HEK293 (cell line): ENCODE results near the gene SLC12A4.

Experiments
- CTCF ChIA-PET: fragments of 350-600 bp; formaldehyde crosslinking; extraction: SDS; loops from one replicate; lab custom pipeline; 2021; ENCODE audit warnings: antibody characterized with exemption; lab: Yijun Ruan, JAX
- POLR2A ChIA-PET: fragments of 300-600 bp; formaldehyde crosslinking; extraction: SDS; loops from one replicate; lab custom pipeline; 2020; ENCODE audit warnings: antibody characterized with exemption, inconsistent platforms; lab: Yijun Ruan, JAX
- H3K27ac ChIP-seq: fragments of 200-500 bp; sonication (Bioruptor generic); 2 replicates; pipeline ENCODE4 v1.5.1; 2014; ENCODE audit warnings: low read depth, low read length, control low read depth, inconsistent platforms; ENCODE audit errors: extremely low read depth
- H3K36me3 ChIP-seq, 2 experiments: fragments of 200-500 bp in 1 of 2; sonication (Bioruptor generic) in 1 of 2; 1 replicate in 1 of 2; 2 replicates in 1 of 2; pipeline ENCODE4 v1.5.1; 2014 to 2017; ENCODE audit warnings: inconsistent platforms in 2 of 2, low read length in 2 of 2; ENCODE audit not compliant: control insufficient read depth in 2 of 2, insufficient read depth in 1 of 2
- H3K4me1 ChIP-seq: fragments of 200-500 bp; sonication (Bioruptor generic); 2 replicates; pipeline ENCODE4 v1.5.1; 2014; ENCODE audit warnings: mild to moderate bottlenecking, low read length, inconsistent platforms; ENCODE audit not compliant: control insufficient read depth, insufficient read depth
- H3K4me3 ChIP-seq: 2 replicates; pipeline ENCODE4 v1.5.1; 2011; ENCODE audit warnings: low read depth, mild to moderate bottlenecking, control low read depth, low read length, moderate library complexity
- H3K9me3 ChIP-seq: fragments of 200-500 bp; sonication (Bioruptor generic); 2 replicates; pipeline ENCODE4 v1.5.1; 2014; ENCODE audit warnings: low read depth, low read length, inconsistent platforms; ENCODE audit not compliant: control insufficient read depth, insufficient read depth
- GLI4 ChIP-seq: fragments of 450-650 bp; formaldehyde crosslinking; IDR thresholded peaks from 2 replicates; pipeline ENCODE4 v1.5.1; 2016; ENCODE audit warnings: missing biosample characterization, missing genetic modification characterization
- GLIS1 ChIP-seq: fragments of 450-650 bp; formaldehyde crosslinking; IDR thresholded peaks from 2 replicates; pipeline ENCODE4 v1.5.1; 2016; ENCODE audit warnings: missing biosample characterization, missing genetic modification characterization
- KLF9 ChIP-seq: fragments of 450-650 bp; formaldehyde crosslinking; IDR thresholded peaks from 2 replicates; pipeline ENCODE4 v1.5.1; 2016; ENCODE audit warnings: missing biosample characterization, missing genetic modification characterization, low read depth
- MZF1 ChIP-seq: fragments of 450-650 bp; formaldehyde crosslinking; IDR thresholded peaks from 2 replicates; pipeline ENCODE4 v1.5.1; 2017; ENCODE audit warnings: missing biosample characterization, missing genetic modification characterization, borderline replicate concordance
- SP3 ChIP-seq: fragments of 450-650 bp; formaldehyde crosslinking; IDR thresholded peaks from 2 replicates; pipeline ENCODE4 v1.5.1; 2016; ENCODE audit warnings: missing biosample characterization, missing genetic modification characterization
- ZBTB17 ChIP-seq: fragments of 450-650 bp; formaldehyde crosslinking; IDR thresholded peaks from 2 replicates; pipeline ENCODE4 v1.5.1; 2016; ENCODE audit warnings: missing biosample characterization, missing genetic modification characterization
- ZIC2 ChIP-seq: fragments of 450-650 bp; formaldehyde crosslinking; IDR thresholded peaks from 2 replicates; pipeline ENCODE4 v1.5.1; 2016; ENCODE audit warnings: missing biosample characterization, missing genetic modification characterization
- ZNF184 ChIP-seq: fragments of 450-650 bp; IDR thresholded peaks from 2 replicates; pipeline ENCODE4 v1.5.1; 2018; ENCODE audit warnings: missing biosample characterization, mild to moderate bottlenecking, missing genetic modification characterization
- ZNF19 ChIP-seq: fragments of 450-650 bp; formaldehyde crosslinking; IDR thresholded peaks from 2 replicates; pipeline ENCODE4; 2016; ENCODE audit warnings: missing biosample characterization, missing genetic modification characterization, low read depth
- ZNF211 ChIP-seq: fragments of 450-650 bp; formaldehyde crosslinking; IDR thresholded peaks from 2 replicates; pipeline ENCODE4 v1.5.1; 2016; ENCODE audit warnings: low read depth, missing biosample characterization, missing genetic modification characterization
- ZNF24 ChIP-seq: fragments of 450-650 bp; formaldehyde crosslinking; IDR thresholded peaks from 2 replicates; pipeline ENCODE4 v1.5.1; 2016; ENCODE audit warnings: missing biosample characterization, missing genetic modification characterization
- ZNF248 ChIP-seq: fragments of 450-650 bp; formaldehyde crosslinking; IDR thresholded peaks from 2 replicates; pipeline ENCODE4 v1.5.1; 2017; ENCODE audit warnings: missing biosample characterization, missing genetic modification characterization
- ZNF366 ChIP-seq: fragments of 450-650 bp; formaldehyde crosslinking; conservative IDR thresholded peaks from 2 replicates; pipeline ENCODE4 v1.5.1; 2016; ENCODE audit warnings: missing biosample characterization, missing genetic modification characterization
- ZNF394 ChIP-seq: fragments of 450-650 bp; formaldehyde crosslinking; IDR thresholded peaks from 2 replicates; pipeline ENCODE4 v1.5.1; 2016; ENCODE audit warnings: missing biosample characterization, missing genetic modification characterization, mild to moderate bottlenecking, moderate library complexity, borderline replicate concordance
- ZNF404 ChIP-seq: fragments of 450-650 bp; formaldehyde crosslinking; IDR thresholded peaks from 2 replicates; pipeline ENCODE4 v1.5.1; 2017; ENCODE audit warnings: missing biosample characterization, missing genetic modification characterization
- ZNF416 ChIP-seq: fragments of 450-650 bp; formaldehyde crosslinking; IDR thresholded peaks from 2 replicates; pipeline ENCODE4 v1.5.1; 2016; ENCODE audit warnings: missing biosample characterization, missing genetic modification characterization
- ZNF623 ChIP-seq: fragments of 450-650 bp; formaldehyde crosslinking; IDR thresholded peaks from 2 replicates; pipeline ENCODE4 v1.5.1; 2016; ENCODE audit warnings: missing biosample characterization, missing genetic modification characterization
- ZNF629 ChIP-seq: fragments of 450-650 bp; formaldehyde crosslinking; IDR thresholded peaks from 2 replicates; pipeline ENCODE4 v1.5.1; 2017; ENCODE audit warnings: missing biosample characterization, missing genetic modification characterization
- ZNF670 ChIP-seq: fragments of 450-650 bp; formaldehyde crosslinking; IDR thresholded peaks from 2 replicates; pipeline ENCODE4 v1.5.1; 2016; ENCODE audit warnings: missing biosample characterization, missing genetic modification characterization, low read depth
- ZNF701 ChIP-seq: fragments of 450-650 bp; formaldehyde crosslinking; IDR thresholded peaks from 2 replicates; pipeline ENCODE4 v1.5.1; 2016; ENCODE audit warnings: missing biosample characterization, missing genetic modification characterization
- ZNF707 ChIP-seq: fragments of 450-650 bp; formaldehyde crosslinking; IDR thresholded peaks from 2 replicates; pipeline ENCODE4 v1.5.1; 2016; ENCODE audit warnings: missing biosample characterization, missing genetic modification characterization
- TF ChIP-seq, protein P1 (sequence below): fragments of 450-650 bp; formaldehyde crosslinking; IDR thresholded peaks from 2 replicates; pipeline ENCODE4 v1.5.1; 2016; ENCODE audit warnings: missing biosample characterization, missing genetic modification characterization
- TF ChIP-seq, protein P2 (sequence below): fragments of 450-650 bp; formaldehyde crosslinking; IDR thresholded peaks from 2 replicates; pipeline ENCODE4 v1.5.1; 2016; ENCODE audit warnings: missing biosample characterization, missing genetic modification characterization
- TF ChIP-seq, protein P3 (sequence below): fragments of 450-650 bp; formaldehyde crosslinking; conservative IDR thresholded peaks from 2 replicates; pipeline ENCODE4 v1.5.1; 2016; ENCODE audit warnings: low read depth, missing biosample characterization, missing genetic modification characterization
- TF ChIP-seq, protein P4 (sequence below): fragments of 450-650 bp; formaldehyde crosslinking; IDR thresholded peaks from 2 replicates; pipeline ENCODE4 v1.5.1; 2017; ENCODE audit warnings: missing biosample characterization, missing genetic modification characterization

The SLC12A4 gene

DNA sequence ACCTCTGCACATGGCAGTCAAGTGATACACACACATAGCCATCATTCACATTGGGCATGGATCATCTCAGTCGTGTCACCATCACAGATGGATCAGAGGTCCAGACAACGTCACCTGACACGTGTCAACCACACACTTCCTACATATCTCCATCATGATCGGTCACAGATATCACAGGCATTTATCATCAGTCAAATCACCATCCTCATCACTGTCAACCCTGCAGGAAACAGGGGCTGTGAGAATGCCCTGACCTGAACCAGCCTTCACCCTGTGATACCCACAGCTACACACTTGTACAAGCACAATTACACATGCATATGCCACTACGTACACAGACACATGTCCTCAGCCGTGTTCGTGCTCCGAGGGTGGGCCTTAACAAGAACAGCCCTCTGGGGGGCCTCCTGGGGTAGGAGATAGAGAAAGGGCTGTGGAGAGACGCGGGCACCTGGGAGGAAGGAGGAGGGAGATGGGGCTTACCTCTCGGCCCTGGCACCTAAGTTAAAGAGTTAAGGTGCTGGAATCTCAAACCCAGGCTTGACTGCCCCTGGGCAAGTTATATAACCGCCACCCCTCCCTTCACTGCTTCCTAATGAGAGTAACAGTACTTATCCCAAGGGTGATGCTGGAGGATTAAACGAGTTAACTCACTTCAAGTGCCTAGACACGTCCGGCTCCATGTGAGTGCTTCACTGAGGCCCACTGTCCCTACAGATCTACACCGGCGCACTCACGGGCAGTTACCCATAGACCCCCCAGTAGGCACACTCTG is 1.1 kb downstream of the SLC12A4 start (continued):
- TF ChIP-seq, protein P1, sequence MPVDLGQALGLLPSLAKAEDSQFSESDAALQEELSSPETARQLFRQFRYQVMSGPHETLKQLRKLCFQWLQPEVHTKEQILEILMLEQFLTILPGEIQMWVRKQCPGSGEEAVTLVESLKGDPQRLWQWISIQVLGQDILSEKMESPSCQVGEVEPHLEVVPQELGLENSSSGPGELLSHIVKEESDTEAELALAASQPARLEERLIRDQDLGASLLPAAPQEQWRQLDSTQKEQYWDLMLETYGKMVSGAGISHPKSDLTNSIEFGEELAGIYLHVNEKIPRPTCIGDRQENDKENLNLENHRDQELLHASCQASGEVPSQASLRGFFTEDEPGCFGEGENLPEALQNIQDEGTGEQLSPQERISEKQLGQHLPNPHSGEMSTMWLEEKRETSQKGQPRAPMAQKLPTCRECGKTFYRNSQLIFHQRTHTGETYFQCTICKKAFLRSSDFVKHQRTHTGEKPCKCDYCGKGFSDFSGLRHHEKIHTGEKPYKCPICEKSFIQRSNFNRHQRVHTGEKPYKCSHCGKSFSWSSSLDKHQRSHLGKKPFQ (tag by site-specific recombination) = no peak
- TF ChIP-seq ZNF24 (tag by site-specific recombination) (no peak), ZNF416 (tag by site-specific recombination) (no peak), ZNF670 (tag by site-specific recombination) (no peak), ZNF707 (no peak), ZNF19 (tag by site-specific recombination) (no peak), ZNF629 (tag by site-specific recombination) (no peak), ZNF394 (tag by site-specific recombination) (no peak), ZIC2 (tag by site-specific recombination) (peak; percentile 10; the same call in 1 of the 2 replicates), GLIS1 (peak; percentile 56)
- TF ChIP-seq, protein P2, sequence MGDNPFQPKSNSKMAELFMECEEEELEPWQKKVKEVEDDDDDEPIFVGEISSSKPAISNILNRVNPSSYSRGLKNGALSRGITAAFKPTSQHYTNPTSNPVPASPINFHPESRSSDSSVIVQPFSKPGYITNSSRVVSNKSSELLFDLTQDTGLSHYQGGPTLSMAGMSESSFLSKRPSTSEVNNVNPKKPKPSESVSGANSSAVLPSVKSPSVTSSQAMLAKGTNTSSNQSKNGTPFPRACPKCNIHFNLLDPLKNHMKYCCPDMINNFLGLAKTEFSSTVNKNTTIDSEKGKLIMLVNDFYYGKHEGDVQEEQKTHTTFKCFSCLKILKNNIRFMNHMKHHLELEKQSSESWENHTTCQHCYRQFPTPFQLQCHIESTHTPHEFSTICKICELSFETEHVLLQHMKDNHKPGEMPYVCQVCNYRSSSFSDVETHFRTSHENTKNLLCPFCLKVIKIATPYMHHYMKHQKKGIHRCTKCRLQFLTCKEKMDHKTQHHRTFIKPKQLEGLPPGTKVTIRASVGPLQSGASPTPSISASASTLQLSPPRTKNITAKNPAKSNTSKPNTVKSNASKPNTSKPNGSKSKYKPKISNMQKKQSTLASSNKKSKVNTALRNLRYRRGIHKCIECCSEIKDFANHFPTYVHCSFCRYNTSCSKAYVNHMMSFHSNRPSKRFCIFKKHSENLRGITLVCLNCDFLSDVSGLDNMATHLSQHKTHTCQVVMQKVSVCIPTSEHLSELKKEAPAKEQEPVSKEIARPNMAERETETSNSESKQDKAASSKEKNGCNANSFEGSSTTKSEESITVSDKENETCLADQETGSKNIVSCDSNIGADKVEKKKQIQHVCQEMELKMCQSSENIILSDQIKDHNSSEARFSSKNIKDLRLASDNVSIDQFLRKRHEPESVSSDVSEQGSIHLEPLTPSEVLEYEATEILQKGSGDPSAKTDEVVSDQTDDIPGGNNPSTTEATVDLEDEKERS (tag by site-specific recombination) = no peak
- TF ChIP-seq, protein P3, sequence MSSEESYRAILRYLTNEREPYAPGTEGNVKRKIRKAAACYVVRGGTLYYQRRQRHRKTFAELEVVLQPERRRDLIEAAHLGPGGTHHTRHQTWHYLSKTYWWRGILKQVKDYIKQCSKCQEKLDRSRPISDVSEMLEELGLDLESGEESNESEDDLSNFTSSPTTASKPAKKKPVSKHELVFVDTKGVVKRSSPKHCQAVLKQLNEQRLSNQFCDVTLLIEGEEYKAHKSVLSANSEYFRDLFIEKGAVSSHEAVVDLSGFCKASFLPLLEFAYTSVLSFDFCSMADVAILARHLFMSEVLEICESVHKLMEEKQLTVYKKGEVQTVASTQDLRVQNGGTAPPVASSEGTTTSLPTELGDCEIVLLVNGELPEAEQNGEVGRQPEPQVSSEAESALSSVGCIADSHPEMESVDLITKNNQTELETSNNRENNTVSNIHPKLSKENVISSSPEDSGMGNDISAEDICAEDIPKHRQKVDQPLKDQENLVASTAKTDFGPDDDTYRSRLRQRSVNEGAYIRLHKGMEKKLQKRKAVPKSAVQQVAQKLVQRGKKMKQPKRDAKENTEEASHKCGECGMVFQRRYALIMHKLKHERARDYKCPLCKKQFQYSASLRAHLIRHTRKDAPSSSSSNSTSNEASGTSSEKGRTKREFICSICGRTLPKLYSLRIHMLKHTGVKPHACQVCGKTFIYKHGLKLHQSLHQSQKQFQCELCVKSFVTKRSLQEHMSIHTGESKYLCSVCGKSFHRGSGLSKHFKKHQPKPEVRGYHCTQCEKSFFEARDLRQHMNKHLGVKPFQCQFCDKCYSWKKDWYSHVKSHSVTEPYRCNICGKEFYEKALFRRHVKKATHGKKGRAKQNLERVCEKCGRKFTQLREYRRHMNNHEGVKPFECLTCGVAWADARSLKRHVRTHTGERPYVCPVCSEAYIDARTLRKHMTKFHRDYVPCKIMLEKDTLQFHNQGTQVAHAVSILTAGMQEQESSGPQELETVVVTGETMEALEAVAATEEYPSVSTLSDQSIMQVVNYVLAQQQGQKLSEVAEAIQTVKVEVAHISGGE (tag by site-specific recombination) = no peak

DNA sequence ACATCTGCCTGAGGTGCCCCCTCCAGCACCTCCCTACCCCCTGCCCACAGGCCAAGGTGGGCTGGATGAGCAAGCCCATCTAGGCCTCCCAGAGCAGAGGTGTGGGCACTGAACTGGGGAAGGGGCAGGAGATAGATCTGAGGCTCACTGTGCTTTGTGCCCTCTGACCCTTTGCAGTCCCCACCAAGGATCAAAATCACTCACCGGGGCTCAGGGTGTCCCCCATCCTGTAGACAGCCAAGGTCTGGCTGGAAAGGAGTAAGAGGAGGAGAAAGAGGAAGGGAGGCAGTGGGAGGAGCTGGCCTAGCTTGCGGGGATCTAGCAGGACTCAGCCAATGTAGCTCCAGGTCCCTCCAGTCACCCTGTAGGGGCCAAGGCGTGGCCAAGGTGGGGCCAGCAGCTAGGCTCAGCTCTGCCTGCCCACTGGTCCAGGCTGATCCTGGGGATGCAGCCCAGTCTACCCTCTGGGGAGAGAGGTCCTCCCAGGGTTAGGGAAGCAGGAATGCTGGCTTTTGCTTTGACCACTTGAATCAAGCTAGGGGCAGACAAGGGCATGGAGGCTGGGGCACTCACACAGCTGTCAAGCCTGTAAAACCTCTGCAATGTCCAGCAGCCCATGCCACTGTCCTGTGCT is 1.8 kb downstream of the SLC12A4 start:
- Histone ChIP-seq H3K4me3 (peak overlapping the region; percentile 68), H3K4me1 (no peaks in the 10 kb centered on the region; the same call in none of the 2 replicates), H3K27ac (peak overlapping the region; percentile 62), H3K36me3 (peaks cover 0 to 44% of the 10 kb centered on the region in 2 experiments; a peak in 2 of 3 replicates), H3K9me3 (no peaks in the 10 kb centered on the region)
- ChIA-PET CTCF (interaction anchor here (0.6 to 1.2 kb wide), 4 partner anchors 19 to 128 kb away, joined by 3 to 6 read pairs (median 4); no protein-coding TSS in a partner anchor), POLR2A (interaction anchor here (0.6 to 2.3 kb wide), 11 partner anchors 16 to 278 kb away, joined by 3 to 13 read pairs (median 6); partner anchors contain the start of genes DDX28, DUS2, PLA2G15 and PSMB10)
- TF ChIP-seq ZNF701 (0 out of 2 replicates have a peak, but pooled peaks have one; percentile 23), ZNF366 (tag by site-specific recombination) (0 out of 2 replicates have a peak, but pooled peaks have one; percentile 10), ZNF248 (tag by site-specific recombination) (no peak), SP3 (peak; percentile 29; the same call in 1 of the 2 replicates), MZF1 (tag by site-specific recombination) (0 out of 2 replicates have a peak, but pooled peaks have one; percentile 31), ZNF211 (no peak), ZBTB17 (tag by site-specific recombination) (no peak), ZNF404 (tag by site-specific recombination) (no peak), ZNF623 (tag by site-specific recombination) (no peak), KLF9 (tag by site-specific recombination) (0 out of 2 replicates have a peak, but pooled peaks have one; percentile 27), ZNF184 (tag by site-specific recombination) (no peak), GLI4 (no peak)
- TF ChIP-seq, protein P4, sequence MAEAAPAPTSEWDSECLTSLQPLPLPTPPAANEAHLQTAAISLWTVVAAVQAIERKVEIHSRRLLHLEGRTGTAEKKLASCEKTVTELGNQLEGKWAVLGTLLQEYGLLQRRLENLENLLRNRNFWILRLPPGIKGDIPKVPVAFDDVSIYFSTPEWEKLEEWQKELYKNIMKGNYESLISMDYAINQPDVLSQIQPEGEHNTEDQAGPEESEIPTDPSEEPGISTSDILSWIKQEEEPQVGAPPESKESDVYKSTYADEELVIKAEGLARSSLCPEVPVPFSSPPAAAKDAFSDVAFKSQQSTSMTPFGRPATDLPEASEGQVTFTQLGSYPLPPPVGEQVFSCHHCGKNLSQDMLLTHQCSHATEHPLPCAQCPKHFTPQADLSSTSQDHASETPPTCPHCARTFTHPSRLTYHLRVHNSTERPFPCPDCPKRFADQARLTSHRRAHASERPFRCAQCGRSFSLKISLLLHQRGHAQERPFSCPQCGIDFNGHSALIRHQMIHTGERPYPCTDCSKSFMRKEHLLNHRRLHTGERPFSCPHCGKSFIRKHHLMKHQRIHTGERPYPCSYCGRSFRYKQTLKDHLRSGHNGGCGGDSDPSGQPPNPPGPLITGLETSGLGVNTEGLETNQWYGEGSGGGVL (tag by site-specific recombination) = peak; percentile 13; the same call in 1 of the 2 replicates
